ENCODE data around the gene SLC35F4. TPM values are rescaled to one million over a fixed set of nuclear protein-coding genes. Genes with fewer than 3 reads are reported as not detected.

SLC35F4 gene
- total and polyA plus RNA-seq, 10 of the 15 experiments (the other 5 are each of a cell fraction or from before 2014, with no cell fraction given), result 0.06 to 0.30 TPM; not detected in 8

- in situ Hi-C loops (cut with MboI) (no loop called here), intact Hi-C loops (cut with micrococcal nuclease; ENCODE audit: unreplicated experiment) (no loop called here)
- no peaks in the 10 kb centered on the region for H3K79me2 ChIP-seq (ENCODE audit: control insufficient read depth, insufficient read depth, low read length)
- H3K4me2 ChIP-seq (ENCODE audit: control insufficient read depth, insufficient read depth), result no peak overlapping the region
- FAIRE-seq (no peak), ATAC-seq (no peak), DNase-seq (ENCODE audit: low read depth, low spot score) (no peak)
- no peaks in the 10 kb centered on the region for H3K9me3 ChIP-seq (replicated peaks; ENCODE audit: control insufficient read depth, insufficient read depth, low read length)
- H3K27ac ChIP-seq (ENCODE audit: control insufficient read depth, insufficient read depth), result no peak overlapping the region
- no peak overlapping the region for H3K4me3 ChIP-seq
- no TSS peak for BruUV-seq (replicated peaks)
- ChIA-PET POLR2A (no interaction called here), RAD21 (ENCODE audit: unreplicated experiment) (no interaction called here), SMC1A (ENCODE audit: uncharacterized antibody, unreplicated experiment) (interaction anchor here (0.6 kb wide), 1 partner anchor 82 kb away, joined by 3 read pairs; no protein-coding TSS in a partner anchor), CTCF (no interaction called here)
- H3K4me1 ChIP-seq (ENCODE audit: control insufficient read depth, insufficient read depth, low read length), result no peaks in the 10 kb centered on the region
- H4K20me1 ChIP-seq (ENCODE audit: control insufficient read depth, insufficient read depth), result no peaks in the 10 kb centered on the region
- WGBS (ENCODE audit: insufficient coverage, insufficient replicate concordance, low lambda C conversion rate, missing lambda C conversion rate), result 4% methylated on average over 6 of the region's 6 CpGs
- no peaks in the 10 kb centered on the region; a peak in 1 of 4 replicates for H3K27me3 ChIP-seq (replicated peaks in 1 of 2; ENCODE audit: control insufficient read depth in 2 of 2, insufficient read depth in 2 of 2, low read length in 1 of 2)
- H3K36me3 ChIP-seq (ENCODE audit: control insufficient read depth in 2 of 2, insufficient read depth in 2 of 2, low read length in 1 of 2), result no peaks in the 10 kb centered on the region
- no peak overlapping the region for H2AFZ ChIP-seq (ENCODE audit: control insufficient read depth, low read depth, low read length)
- H3K9ac ChIP-seq (ENCODE audit: control insufficient read depth, insufficient read depth, low read length), result no peak overlapping the region
- TF ChIP-seq CHD4 (IDR thresholded peaks at IDR 0.05) (no peak), PAX8 (IDR thresholded peaks at IDR 0.05) (no peak), EP300 (IDR thresholded peaks at IDR 0.05; ENCODE audit: borderline replicate concordance in 1 of 2, control insufficient read depth in 1 of 2, low read depth in 2 of 2, low read length in 2 of 2) (no peak), TBL1XR1 (IDR thresholded peaks at IDR 0.05; ENCODE audit: low read depth, low read length) (no peak), ZNF274 (IDR thresholded peaks at IDR 0.05; ENCODE audit: insufficient read depth, insufficient read length) (no peak), NBN (IDR thresholded peaks at IDR 0.05) (no peak), CHD2 (IDR thresholded peaks at IDR 0.05; ENCODE audit: borderline replicate concordance, low read depth, low read length) (no peak), SP1 (IDR thresholded peaks at IDR 0.05; ENCODE audit: low read depth, low read length) (no peak), CBX3 (IDR thresholded peaks at IDR 0.05; ENCODE audit: borderline replicate concordance, low read depth) (no peak), FOXM1 (IDR thresholded peaks at IDR 0.05; ENCODE audit: low read depth, low read length) (no peak), ASH2L (IDR thresholded peaks at IDR 0.05; ENCODE audit: borderline replicate concordance, low read depth) (no peak), MTA3 (IDR thresholded peaks at IDR 0.05; ENCODE audit: borderline replicate concordance, low read length) (no peak), NKRF (conservative IDR thresholded peaks at IDR 0.05) (no peak), SIX5 (IDR thresholded peaks at IDR 0.05; ENCODE audit: low read depth, low read length, severe bottlenecking) (no peak), ESRRA (IDR thresholded peaks at IDR 0.05; ENCODE audit: low read length) (no peak), SPI1 (IDR thresholded peaks at IDR 0.05; ENCODE audit: borderline replicate concordance, insufficient read depth, low read depth, low read length) (no peak)
- TF ChIP-seq, protein P1, sequence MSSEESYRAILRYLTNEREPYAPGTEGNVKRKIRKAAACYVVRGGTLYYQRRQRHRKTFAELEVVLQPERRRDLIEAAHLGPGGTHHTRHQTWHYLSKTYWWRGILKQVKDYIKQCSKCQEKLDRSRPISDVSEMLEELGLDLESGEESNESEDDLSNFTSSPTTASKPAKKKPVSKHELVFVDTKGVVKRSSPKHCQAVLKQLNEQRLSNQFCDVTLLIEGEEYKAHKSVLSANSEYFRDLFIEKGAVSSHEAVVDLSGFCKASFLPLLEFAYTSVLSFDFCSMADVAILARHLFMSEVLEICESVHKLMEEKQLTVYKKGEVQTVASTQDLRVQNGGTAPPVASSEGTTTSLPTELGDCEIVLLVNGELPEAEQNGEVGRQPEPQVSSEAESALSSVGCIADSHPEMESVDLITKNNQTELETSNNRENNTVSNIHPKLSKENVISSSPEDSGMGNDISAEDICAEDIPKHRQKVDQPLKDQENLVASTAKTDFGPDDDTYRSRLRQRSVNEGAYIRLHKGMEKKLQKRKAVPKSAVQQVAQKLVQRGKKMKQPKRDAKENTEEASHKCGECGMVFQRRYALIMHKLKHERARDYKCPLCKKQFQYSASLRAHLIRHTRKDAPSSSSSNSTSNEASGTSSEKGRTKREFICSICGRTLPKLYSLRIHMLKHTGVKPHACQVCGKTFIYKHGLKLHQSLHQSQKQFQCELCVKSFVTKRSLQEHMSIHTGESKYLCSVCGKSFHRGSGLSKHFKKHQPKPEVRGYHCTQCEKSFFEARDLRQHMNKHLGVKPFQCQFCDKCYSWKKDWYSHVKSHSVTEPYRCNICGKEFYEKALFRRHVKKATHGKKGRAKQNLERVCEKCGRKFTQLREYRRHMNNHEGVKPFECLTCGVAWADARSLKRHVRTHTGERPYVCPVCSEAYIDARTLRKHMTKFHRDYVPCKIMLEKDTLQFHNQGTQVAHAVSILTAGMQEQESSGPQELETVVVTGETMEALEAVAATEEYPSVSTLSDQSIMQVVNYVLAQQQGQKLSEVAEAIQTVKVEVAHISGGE (CRISPR knock-in tag; IDR thresholded peaks at IDR 0.05), result no peak
- TF ChIP-seq, protein P2, sequence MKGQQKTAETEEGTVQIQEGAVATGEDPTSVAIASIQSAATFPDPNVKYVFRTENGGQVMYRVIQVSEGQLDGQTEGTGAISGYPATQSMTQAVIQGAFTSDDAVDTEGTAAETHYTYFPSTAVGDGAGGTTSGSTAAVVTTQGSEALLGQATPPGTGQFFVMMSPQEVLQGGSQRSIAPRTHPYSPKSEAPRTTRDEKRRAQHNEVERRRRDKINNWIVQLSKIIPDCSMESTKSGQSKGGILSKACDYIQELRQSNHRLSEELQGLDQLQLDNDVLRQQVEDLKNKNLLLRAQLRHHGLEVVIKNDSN (IDR thresholded peaks at IDR 0.05; ENCODE audit: borderline replicate concordance, extremely low read length, insufficient read depth, low read depth, low read length), result no peak
These were observed 256.5 kb downstream of the SLC35F4 start for GRCh38 chr14:57609192-57610075.
